Suprapubic skin (tissue), 3 donors: ENCODE data around the gene TNS1.

Experiments
- CTCF ChIP-seq, 2 donors: fragments of 200-600 bp in 1 of 2; fragments of 450-650 bp in 1 of 2; sonication (generic) in 1 of 2; IDR thresholded peaks; one replicate each; pipeline ENCODE4 v1.5.1; 2016 to 2019; ENCODE audit warnings: antibody characterized with exemption in 2 of 2, mild to moderate bottlenecking in 1 of 2, moderate library complexity in 1 of 2
- EP300 ChIP-seq: sonication (generic); formaldehyde crosslinking; IDR thresholded peaks from one replicate; pipeline ENCODE4 v1.6.1; 2017; ENCODE audit warnings: antibody characterized with exemption
- POLR2A ChIP-seq, 2 donors: fragments of 450-650 bp; IDR thresholded peaks; one replicate each; pipeline ENCODE4 v1.6.1; 2017; ENCODE audit warnings: antibody characterized with exemption in 2 of 2, mild to moderate bottlenecking in 2 of 2, moderate library complexity in 2 of 2

DNA sequence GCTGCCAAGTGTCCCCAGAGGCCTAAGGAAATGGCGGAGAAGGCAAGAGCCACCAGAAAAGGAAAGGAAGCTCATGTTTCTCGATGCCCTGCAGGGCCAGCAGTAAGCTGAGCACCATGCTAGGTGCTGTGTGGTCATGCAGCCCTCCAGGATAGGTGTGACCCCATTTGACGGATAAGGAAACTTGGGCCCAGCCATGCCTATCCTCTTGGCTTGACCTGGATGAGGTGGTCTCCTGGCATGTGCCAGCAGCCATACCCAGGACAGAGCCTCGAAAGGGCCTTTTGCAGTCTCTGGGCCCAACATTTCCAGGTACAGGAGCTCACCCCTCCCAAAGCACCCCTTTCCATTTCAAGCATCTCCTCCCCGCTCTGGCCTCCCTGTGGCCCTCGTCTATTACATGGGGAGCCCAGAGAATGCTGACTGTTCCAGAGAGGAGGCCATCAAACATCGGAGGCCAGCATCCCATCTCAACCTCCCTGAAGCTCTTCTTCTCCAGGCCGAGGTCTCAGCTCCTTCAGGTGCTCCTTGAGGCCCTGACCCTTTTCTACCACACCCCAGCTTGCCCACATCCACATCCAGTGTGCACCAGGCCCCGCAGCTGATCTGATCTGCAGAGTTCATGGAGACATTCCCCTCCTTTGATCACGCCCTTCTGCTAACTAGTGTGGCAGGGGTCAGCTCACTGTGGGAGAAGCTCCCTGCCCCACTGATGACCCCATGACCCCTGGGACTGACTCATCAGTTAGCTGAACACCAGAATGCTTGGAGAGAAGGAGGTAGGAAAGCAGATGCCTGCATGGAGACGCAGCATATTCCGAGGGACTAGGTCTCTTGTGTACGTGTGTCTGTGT is 208.4 kb downstream of the TNS1 start:
- TF ChIP-seq CTCF (IDR thresholded peaks at IDR 0.05), result no peak
- no peak for TF ChIP-seq POLR2A (IDR thresholded peaks at IDR 0.05)
- TF ChIP-seq EP300, result no peak
